D721Med (cell line): ENCODE measurements around the gene SETD7.

Source experiments
- DNase-seq: peaks from one replicate; pipeline ENCODE4 v3.0.0; 2011; ENCODE audit warnings: low spot score; ENCODE audit not compliant: insufficient read length
- FAIRE-seq: peaks from 2 replicates; lab custom pipeline; 2011; peaks lifted over from hg19 to GRCh38; lab: Jason Lieb, UNC
- CTCF ChIP-seq: IDR thresholded peaks from 2 replicates; pipeline ENCODE4 v1.5.1; 2012; ENCODE audit warnings: mild to moderate bottlenecking, control low read depth; ENCODE audit not compliant: insufficient read depth; ENCODE audit errors: missing control alignments

SETD7 gene

GRCh38 chr4:139534287-139534950 is 21.6 kb downstream of the SETD7 start:
- TF ChIP-seq CTCF: no peak
- DNase-seq (no peak), FAIRE-seq (no peak)

- DNase-seq (no peak), FAIRE-seq (no peak)
- TF ChIP-seq CTCF: no peak
These were observed 22.5 kb downstream of the SETD7 start for GRCh38 chr4:139533511-139533910.

- no peak for DNase-seq
- no peak for TF ChIP-seq CTCF
- no peak for FAIRE-seq
These were observed 23.1 kb downstream of the SETD7 start for GRCh38 chr4:139532947-139533346.

GRCh38 chr4:139530833-139531427 is 25.1 kb downstream of the SETD7 start:
- peak; percentile 68 for TF ChIP-seq CTCF
- peak; percentile 38 for DNase-seq
- peak; percentile 74 for FAIRE-seq

GRCh38 chr4:139528377-139529005 is 27.5 kb downstream of the SETD7 start:
- no peak for FAIRE-seq
- no peak for TF ChIP-seq CTCF

GRCh38 chr4:139526928-139527327 is 29.1 kb downstream of the SETD7 start:
- no peak for TF ChIP-seq CTCF
- no peak for FAIRE-seq

More at GRCh38 chr4:139528377-139529005, 27.5 kb downstream of the SETD7 start:
- DNase-seq: no peak

GRCh38 chr4:139525414-139525813 is 30.6 kb downstream of the SETD7 start:
- TF ChIP-seq CTCF: no peak
- no peak for DNase-seq
- no peak for FAIRE-seq

More at GRCh38 chr4:139526928-139527327, 29.1 kb downstream of the SETD7 start:
- no peak for DNase-seq
